ENCODE data around the gene ESPNL. TPM values are rescaled to one million over a fixed set of nuclear protein-coding genes. Genes with fewer than 3 reads are reported as not detected.

Gene ESPNL
- total and polyA plus RNA-seq, 2 donors, result 0.23 to 3.5 TPM

DNA sequence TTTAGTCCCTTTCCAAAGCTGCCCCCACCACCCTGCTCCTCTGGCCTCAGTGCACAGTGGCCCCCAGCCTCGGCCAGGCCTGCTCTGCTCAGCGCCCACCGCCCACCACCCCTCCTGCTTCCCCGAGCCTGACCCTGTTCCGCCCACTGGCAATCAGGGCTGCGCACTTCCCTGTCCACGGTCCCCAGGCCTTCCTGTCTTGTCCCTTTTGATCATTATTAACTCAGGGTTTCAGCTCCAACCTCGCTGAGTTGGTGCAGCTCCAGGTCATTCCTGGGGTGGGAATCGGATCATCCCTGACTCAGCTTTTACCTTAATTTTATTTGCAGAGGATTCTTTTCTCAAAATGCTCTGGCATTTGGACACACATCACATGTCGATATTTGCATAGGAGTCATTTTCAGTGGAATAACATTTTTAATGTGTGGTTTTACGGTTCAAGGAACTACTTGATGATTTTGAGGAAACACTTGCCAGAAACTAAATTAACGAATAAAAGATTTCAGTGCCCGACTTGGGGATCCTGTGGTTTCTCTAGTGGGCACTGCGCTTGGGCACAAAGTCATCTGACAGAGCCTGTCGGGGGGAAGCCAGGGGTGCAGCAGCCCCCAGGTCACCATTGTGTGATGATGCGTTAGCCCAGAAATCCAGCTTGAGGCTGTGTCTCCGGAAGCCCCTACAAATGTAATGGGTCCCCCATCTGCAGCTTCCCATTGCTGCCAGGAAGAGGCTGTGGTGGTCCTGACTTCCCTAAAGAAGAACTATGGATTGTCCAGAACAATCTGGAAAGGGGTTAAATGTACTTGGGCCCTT is 1.0 kb upstream of the ESPNL start:
- H3K27ac ChIP-seq (ENCODE audit: low read depth), result no peak overlapping the region
- no peak for DNase-seq (ENCODE audit: extremely low spot score)
- H3K36me3 ChIP-seq (ENCODE audit: insufficient read depth), result no peaks in the 10 kb centered on the region
- no peaks in the 10 kb centered on the region for H3K4me1 ChIP-seq (ENCODE audit: insufficient read depth)
- WGBS, result 83% methylated on average over 17 of the region's 17 CpGs
- H3K4me3 ChIP-seq (ENCODE audit: low read depth, low read length), result no peak overlapping the region

DNA sequence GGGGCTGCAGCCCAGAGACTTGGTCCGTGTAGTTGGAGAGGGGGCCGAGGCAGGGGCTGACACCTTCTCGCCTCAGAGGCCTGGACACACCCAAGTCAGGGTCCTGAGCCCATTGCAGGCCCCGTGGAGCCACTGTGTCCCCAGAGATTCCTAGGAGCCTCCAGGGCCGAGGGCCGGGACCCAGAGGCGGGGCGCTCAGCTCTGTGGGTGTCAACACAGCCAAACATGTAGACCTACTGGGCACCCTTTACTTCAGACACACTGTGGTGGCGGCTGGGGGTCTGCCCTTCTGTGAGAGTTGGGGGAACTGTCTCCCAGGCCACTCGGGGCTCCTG is 459 bp upstream of the ESPNL start:
- no peak overlapping the region for H3K4me3 ChIP-seq (ENCODE audit: low read depth, low read length)
- no peak overlapping the region for H3K27ac ChIP-seq (ENCODE audit: low read depth)
- H3K36me3 ChIP-seq (ENCODE audit: insufficient read depth), result no peaks in the 10 kb centered on the region
- no peak for DNase-seq (ENCODE audit: extremely low spot score)
- no peaks in the 10 kb centered on the region for H3K4me1 ChIP-seq (ENCODE audit: insufficient read depth)
- 88% methylated on average over 10 of the region's 10 CpGs for WGBS

DNA sequence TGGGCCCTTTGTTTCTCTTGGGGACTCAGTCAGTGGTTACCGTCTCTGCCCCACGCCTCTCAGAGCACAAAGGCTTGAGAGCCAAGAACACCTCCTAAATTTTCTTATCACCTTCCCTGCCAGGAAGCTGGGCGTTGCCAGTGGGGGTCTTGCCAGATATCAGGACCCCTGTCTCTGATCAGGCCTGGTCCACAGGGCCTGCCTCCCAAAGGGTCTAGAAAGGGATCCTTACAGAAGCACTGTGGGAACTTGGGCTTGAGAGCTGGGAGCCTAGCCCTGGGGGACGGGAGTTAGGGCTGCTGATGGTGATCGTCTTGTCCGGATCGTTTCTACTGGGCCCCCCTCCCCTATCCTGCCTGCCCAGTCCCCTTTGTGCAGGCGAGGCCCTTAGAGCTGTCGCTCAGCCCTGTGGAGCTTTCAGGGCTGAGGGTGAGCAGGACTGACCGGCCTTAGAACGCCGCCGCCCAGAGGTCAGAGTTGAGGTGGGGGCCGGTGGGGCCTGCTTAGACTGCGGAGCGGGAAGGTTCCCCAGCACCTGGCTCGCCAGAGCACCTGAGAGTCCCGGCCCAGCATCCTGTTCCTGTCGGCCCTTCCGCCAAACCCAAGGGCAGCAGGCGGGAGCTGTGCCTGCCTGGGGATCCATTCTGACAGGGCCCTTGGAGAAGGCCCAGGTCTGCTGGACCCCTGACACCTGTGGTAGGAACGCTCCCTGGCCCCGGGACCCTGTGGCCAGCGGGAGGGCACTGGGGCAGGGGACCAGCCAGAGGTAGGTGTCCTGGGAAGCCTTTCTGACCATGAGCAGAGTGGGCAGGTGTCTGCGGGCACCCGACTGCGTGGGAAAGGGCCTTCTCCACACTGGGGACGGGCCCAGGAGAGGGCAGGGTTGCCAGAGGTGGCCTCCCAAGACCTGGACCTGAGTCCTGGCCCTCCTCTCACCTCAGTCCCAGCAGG is 956 bp downstream of the ESPNL start:
- Histone ChIP-seq H3K36me3 (ENCODE audit: insufficient read depth) (no peaks in the 10 kb centered on the region), H3K27ac (ENCODE audit: low read depth) (no peak overlapping the region), H3K4me1 (ENCODE audit: insufficient read depth) (no peaks in the 10 kb centered on the region), H3K4me3 (ENCODE audit: low read depth, low read length) (no peak overlapping the region)
- no peak for DNase-seq (ENCODE audit: extremely low spot score)
- WGBS, result 85% methylated on average over 28 of the region's 28 CpGs

DNA sequence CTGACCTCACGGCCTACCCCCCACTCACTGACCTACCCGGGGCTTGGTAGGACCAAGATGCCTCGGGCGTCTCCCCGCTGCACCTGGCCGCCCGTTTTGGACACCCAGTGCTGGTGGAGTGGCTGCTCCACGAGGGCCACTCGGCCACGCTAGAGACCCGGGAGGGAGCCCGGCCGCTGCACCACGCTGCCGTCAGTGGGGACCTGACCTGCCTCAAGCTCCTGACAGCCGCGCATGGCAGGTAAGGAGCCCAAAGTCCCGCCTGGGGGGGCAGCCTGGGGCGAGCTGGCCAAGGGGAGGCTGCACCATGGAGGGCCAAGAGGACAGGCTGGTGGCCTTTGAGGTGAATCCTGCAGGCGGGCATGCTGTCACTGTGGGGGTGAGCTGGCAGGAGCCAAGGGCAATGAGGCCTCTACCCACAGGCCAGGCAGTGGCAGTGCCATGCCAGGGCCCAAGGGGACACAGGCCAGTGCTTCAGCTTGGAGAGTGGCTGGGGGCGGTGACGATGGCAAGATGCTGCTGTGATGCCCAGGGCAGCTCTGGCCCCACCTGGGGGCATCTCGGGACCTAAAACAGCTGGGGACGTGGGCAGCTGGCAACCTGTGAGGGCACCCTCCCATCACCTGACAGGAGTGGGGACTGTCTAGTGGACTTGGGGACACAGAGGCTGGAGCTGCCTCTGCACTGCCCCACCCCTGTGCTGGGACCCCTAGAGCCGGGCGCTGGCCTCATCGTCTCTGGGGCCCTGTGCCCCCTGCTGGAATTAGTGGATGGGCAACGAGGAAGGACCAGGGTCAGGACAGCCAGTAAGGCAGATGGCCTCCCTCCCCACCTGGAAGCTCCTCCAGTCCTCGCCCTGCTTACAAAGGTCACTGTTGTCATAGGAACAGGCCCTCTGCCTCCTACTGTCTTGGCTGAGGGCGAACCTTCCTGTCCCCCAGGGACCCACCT is 2.0 kb downstream of the ESPNL start:
- H3K4me3 ChIP-seq (ENCODE audit: low read depth, low read length), result no peak overlapping the region
- DNase-seq (ENCODE audit: extremely low spot score), result no peak
- no peaks in the 10 kb centered on the region for H3K36me3 ChIP-seq (ENCODE audit: insufficient read depth)
- H3K4me1 ChIP-seq (ENCODE audit: insufficient read depth), result no peaks in the 10 kb centered on the region
- no peak overlapping the region for H3K27ac ChIP-seq (ENCODE audit: low read depth)
- WGBS, result 88% methylated on average over 30 of the region's 30 CpGs

DNA sequence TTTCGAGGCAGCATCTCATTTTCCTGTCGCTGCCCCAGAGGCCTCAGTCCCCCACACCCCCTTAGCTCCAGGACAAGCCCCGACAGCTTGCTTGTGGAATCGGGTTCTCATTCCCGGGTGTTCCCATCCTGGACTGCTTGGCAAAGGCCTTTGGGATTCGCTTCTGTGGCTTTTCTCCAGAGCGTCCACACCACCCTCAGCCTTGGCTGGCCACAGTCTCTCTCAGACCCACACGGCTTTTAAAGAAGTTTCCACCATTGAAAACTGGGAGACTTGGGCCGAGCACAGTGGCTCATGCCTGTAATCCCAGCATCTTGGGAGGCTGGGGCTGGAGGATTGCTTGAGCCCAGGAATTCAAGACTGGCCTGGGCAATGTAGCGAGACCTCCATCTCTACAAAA is 2.7 kb downstream of the ESPNL start:
- Histone ChIP-seq H3K27ac (ENCODE audit: low read depth) (no peak overlapping the region), H3K4me1 (ENCODE audit: insufficient read depth) (no peaks in the 10 kb centered on the region), H3K36me3 (ENCODE audit: insufficient read depth) (no peaks in the 10 kb centered on the region), H3K4me3 (ENCODE audit: low read depth, low read length) (no peak overlapping the region)
- DNase-seq (ENCODE audit: extremely low spot score), result no peak
- 80% methylated on average over 10 of the region's 10 CpGs for WGBS

DNA sequence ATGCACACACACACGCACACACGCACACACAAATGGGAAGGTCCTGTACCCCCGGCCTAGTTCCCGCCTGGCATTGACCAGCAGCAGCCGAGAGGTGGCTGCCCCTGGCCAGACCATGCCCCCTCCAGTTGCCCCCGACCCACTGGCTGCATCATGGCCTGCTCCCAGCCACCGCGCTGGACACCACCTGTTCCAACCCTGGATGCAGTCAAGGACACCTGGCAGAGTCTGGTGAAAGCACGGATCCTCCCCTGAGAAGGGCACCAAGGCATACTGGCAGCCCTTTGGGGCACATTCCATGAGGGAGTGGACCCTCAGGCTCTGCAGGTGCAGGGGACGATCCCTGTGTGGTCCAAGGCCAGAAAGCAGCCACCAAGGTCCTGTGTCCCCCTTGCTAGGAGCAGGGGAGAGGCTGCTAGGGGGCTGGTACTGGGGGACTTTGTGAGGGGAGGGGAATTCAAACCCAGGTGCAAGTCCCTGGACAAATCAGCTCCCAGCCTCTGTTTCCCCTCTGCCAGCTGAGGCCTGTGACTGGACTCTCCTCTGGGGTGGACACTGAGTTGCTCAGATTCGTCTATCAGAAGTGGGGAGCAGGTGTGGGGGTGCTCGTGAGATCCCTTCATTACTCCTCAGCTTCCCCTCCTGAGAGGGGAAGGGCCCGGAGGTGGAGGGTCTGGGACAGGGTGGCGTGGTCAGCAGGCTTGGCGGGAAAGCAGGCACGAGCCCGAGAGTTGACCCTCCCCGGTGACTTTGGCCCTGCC is 3.5 kb downstream of the ESPNL start:
- no peak overlapping the region for H3K4me3 ChIP-seq (ENCODE audit: low read depth, low read length)
- WGBS, result 94% methylated on average over 18 of the region's 18 CpGs
- H3K4me1 ChIP-seq (ENCODE audit: insufficient read depth), result no peaks in the 10 kb centered on the region
- H3K27ac ChIP-seq (ENCODE audit: low read depth), result no peak overlapping the region
- no peak for DNase-seq (ENCODE audit: extremely low spot score)
- H3K36me3 ChIP-seq (ENCODE audit: insufficient read depth), result no peaks in the 10 kb centered on the region

DNA sequence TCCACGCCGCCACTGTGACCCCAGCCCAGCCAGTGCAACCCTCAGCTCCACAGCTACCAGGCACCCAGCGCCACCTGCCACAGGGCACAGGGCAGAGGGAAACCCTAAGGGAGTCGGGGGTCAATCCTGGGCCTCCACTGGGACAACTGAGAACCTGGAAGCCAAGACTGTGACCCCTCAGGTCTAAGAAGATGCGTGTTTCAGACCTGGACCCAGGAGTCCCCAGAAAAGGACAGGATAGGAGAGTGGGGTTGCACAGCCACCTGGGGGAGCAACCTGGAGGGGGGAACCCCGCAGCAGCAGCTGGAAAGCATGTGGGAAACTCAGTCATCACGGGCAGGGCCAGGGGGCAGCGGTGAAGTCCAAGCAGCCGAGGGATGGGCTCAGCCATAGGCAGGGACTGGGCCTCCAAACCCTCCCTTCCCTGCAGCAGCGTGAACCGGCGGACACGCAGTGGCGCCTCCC is 4.1 kb downstream of the ESPNL start:
- DNase-seq (ENCODE audit: extremely low spot score), result no peak
- no peak overlapping the region for H3K27ac ChIP-seq (ENCODE audit: low read depth)
- 88% methylated on average over 14 of the region's 14 CpGs for WGBS
- H3K36me3 ChIP-seq (ENCODE audit: insufficient read depth), result no peaks in the 10 kb centered on the region
- no peaks in the 10 kb centered on the region for H3K4me1 ChIP-seq (ENCODE audit: insufficient read depth)
- H3K4me3 ChIP-seq (ENCODE audit: low read depth, low read length), result no peak overlapping the region

DNA sequence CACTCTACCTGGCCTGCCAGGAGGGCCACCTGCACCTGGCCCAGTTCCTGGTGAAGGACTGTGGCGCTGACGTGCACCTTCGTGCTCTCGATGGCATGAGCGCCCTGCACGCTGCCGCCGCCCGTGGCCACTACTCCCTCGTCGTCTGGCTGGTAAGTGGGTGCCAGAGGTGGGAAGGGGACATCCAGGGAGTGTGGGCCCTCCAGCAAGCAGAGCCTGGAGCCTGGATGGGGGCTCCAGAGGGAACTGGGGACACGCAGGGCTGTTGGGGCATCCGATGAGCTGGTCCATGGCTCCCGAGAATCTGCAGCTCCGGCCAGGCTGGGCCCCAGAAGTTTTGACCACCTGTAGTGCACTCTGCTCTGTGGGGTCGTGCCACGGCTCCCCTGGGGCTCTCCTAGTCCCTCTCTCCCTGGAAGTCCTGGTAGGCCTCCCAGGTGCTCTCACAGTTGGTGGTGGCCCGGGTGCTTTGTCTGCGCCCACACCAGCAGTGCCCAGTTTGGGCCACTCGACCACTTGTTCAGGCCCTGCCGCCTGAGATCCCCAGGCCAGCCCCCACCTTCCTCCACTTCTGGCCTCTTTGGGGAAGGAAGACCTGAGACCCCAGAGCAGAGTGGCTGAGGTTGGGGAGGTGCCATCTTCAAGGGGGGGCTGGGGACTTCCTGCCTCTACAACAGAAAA is 4.7 kb downstream of the ESPNL start:
- WGBS, result 95% methylated on average over 21 of the region's 21 CpGs
- H3K27ac ChIP-seq (ENCODE audit: low read depth), result no peak overlapping the region
- H3K36me3 ChIP-seq (ENCODE audit: insufficient read depth), result no peaks in the 10 kb centered on the region
- H3K4me3 ChIP-seq (ENCODE audit: low read depth, low read length), result no peak overlapping the region
- DNase-seq (ENCODE audit: extremely low spot score), result no peak
- no peaks in the 10 kb centered on the region for H3K4me1 ChIP-seq (ENCODE audit: insufficient read depth)

DNA sequence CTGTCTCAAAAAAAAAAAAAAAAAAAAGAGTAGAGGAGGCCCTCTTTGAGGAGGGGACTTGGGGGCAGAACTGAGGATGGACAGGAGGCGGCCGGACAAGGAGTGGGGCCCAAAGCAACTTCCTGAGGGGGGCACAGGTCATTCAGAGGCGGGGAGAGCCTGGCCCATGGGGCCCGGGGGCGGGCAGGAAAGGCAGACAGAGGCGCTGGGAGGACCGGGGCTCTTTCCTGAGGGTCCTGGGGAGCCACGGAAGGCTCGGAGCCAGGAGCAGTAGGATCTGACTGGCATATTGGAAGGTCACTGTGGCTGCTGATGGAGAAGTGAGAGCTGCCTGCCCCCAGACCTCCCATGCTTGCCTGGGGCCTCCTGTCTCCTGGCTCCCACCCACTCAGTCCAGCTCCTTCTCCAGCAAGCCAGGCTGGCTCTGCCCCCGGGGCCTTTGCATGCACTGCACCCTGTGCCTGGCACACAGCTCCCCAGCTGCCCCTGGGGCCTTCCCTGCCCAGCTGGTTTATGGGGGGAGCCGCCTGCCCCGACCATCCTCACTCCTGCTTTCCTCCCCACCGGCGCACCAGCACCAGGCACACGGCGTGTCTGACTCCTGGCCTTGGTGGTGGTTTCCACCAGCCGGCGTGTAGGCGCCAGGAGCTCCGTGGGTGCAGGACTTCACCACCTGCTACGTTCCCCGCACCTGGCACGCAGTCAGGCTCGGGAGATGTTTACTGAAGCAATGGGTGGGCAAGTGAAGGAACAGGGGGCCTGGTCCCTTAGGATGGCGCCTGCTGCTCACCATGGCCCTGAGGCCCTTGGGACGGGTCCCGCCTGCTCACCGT is 5.6 kb downstream of the ESPNL start:
- no peaks in the 10 kb centered on the region for H3K4me1 ChIP-seq (ENCODE audit: insufficient read depth)
- no peak for DNase-seq (ENCODE audit: extremely low spot score)
- no peak overlapping the region for H3K27ac ChIP-seq (ENCODE audit: low read depth)
- H3K36me3 ChIP-seq (ENCODE audit: insufficient read depth), result no peaks in the 10 kb centered on the region
- WGBS, result 90% methylated on average over 28 of the region's 28 CpGs
- no peak overlapping the region for H3K4me3 ChIP-seq (ENCODE audit: low read depth, low read length)

DNA sequence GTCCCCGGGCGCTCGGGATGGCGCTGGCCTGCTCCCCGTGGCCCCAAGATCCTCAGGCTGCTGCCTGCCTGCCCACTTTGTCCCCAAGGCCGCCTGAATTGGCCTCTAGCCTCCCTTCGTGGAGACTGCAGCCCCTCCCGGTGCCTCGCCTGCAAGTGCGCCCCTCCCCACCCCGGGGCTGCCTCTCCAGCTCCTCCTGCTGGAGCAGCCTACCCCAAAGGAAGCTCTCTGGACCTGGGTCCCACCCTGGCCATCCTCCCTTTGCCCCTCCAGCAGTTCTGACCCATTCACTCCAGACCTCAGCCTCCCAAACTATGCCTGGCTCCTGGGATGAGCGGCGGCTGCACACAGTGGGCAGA is 6.2 kb downstream of the ESPNL start:
- DNase-seq (ENCODE audit: extremely low spot score), result no peak
- no peaks in the 10 kb centered on the region for H3K4me1 ChIP-seq (ENCODE audit: insufficient read depth)
- H3K4me3 ChIP-seq (ENCODE audit: low read depth, low read length), result no peak overlapping the region
- WGBS, result 82% methylated on average over 13 of the region's 13 CpGs
- no peak overlapping the region for H3K27ac ChIP-seq (ENCODE audit: low read depth)
- no peaks in the 10 kb centered on the region for H3K36me3 ChIP-seq (ENCODE audit: insufficient read depth)

DNA sequence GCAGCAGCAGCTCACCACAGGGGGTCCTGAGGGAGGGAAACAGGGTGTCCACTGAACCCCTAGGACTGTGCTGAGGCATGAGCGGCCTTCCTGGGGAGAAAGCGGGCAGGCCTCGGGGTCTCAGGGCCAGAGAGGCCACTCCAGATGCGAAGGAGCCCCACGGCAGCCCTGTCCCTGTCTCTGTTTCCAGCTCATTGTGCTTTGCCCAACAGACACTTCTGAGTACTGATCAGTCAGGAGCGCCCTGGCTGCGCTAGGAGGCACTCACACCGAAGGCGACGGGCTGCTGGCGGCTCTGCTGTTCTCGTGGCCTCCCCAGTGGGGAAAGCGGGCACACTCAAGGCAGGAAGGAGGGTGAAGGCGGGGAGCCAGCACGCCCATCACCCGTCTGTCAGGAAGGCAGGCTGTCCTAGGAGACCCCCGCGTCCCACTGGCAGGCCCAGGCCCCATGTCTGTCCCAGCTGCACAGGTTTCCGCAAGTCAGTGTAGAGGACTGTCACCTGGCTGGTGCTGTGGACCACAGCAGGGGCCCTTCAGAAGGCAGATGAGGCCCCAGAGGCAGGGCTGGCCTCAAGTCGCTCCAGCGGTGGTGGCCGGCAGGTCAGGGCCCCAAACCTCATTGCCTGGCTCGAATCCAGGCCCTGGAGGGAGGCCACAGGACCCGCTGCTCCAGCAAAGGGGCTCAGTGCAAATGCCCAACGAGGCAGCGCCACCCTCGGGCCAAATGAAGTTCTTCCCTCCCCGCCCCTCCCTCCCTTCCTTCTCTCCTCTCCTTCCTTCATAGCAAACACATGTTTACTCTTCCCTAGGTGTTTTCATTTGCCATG is 6.8 kb downstream of the ESPNL start:
- WGBS, result 83% methylated on average over 28 of the region's 28 CpGs

More for the DNA sequence above, 6.8 kb downstream of the ESPNL start:
- Histone ChIP-seq H3K4me1 (ENCODE audit: insufficient read depth) (no peaks in the 10 kb centered on the region), H3K4me3 (ENCODE audit: low read depth, low read length) (no peak overlapping the region), H3K27ac (ENCODE audit: low read depth) (no peak overlapping the region), H3K36me3 (ENCODE audit: insufficient read depth) (no peaks in the 10 kb centered on the region)
- DNase-seq (ENCODE audit: extremely low spot score), result no peak
